Activated CD4-positive, alpha-beta T cell treated with anti-CD3 and anti-CD28 coated beads, Interleukin-2, amount 50 U/mL, for 1 hour (primary cell): Measurements from ENCODE around the gene LSM2.

Source experiments
- DNase-seq: peaks from one replicate; pipeline ENCODE4 v3.0.0-alpha.2; 2020

The LSM2 gene

DNA sequence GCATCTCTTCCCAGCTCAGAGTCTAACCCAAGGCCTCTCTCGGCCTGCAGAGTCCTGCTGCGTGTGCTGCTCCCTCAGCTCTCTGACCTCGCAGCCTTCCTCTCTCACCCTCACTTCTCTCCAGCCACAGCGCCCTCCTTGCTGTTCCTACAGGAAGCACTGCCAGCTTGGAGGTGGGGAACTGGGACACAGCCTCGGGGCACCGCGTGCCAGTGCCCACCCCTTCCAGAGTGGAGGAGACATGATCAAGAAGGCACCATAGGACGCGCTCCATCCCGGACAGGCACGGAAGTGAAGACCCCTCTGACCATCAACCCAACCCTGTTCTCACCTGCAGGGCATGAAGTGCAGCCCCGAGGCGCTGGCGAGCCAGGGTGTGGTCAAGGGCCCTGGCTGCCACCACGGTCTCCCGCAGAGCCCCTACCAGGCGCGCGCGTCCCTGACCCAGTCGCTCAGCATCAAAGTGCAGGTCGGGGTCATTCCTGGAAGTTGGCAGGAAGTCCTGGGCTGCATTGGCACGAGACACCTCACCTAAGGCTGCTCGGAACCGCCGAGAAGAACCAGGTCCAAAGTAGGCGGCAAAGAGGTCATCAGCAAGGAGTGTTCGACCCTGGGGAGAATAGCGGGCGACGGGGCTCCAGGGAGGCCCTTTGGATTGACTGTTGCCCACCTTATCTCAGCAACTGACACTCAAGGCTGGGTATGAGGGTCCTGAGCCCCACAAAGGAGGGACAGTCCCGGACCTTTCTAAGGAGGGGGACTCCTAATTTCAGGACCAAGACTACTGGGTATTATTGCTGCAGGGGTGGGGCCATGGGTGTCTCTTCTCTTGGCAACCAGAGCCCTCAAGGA is 30.9 kb downstream of the LSM2 start:
- no peak for DNase-seq

DNA sequence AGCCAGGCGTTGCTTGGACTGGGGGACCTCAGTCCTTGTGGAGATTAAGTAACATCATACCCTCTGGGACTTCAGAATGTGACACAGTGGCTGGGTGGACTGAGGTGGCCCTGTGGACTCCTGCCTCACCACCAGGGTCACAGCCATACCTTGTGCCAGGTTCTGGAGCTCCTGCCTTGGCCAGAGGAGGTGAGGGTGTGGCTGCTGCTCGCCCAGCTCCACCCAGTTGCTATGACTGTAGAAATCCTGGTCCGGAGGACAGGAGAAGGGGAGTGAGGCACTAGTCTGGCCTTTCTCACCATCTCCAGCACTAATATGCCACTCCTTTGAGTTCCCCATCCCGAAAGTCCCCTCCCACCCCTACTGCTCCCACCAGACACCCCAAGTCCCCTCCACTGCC is 31.6 kb downstream of the LSM2 start:
- no peak for DNase-seq

DNA sequence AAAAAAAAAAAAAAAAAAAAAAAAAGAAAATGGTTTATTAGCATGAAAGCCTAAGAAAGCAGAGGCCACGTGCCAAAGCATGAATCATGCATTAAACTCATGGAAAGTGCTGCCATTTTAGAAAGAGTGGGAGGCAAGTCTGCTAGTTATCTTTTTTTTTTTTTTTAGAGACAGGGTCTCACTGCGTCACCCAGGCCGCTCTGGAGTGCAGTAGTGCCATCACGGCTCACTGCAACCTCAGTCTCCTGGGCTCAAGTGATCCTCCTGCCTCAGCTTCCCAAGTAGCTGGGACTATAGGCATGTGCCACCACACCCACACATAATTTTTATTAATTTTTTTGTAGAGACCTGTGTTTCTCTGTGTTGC is 34.8 kb downstream of the LSM2 start:
- no peak for DNase-seq

DNA sequence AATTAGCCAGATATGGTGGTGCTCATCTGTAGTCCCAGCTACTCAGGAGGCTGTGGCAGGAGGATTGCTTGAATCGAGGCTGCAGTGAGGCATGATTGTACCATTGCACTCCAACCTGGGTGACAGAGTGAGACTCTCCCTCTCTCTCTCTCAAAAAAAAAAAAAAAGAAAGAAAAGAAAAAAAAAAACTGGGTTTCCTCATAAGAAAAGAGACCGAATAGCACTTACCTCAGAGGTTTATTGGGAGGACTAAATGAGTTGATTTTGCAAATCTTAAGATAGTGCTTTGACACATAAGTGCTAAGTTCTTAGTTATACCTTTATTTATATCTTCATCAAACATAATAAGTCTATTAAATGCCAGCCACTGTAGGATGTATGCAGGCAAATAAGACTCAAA is 35.9 kb downstream of the LSM2 start:
- DNase-seq = no peak

- peak; percentile 81 for DNase-seq
Observed at GRCh38 chr6:31769684-31770371, 36.9 kb downstream of the LSM2 start.

DNA sequence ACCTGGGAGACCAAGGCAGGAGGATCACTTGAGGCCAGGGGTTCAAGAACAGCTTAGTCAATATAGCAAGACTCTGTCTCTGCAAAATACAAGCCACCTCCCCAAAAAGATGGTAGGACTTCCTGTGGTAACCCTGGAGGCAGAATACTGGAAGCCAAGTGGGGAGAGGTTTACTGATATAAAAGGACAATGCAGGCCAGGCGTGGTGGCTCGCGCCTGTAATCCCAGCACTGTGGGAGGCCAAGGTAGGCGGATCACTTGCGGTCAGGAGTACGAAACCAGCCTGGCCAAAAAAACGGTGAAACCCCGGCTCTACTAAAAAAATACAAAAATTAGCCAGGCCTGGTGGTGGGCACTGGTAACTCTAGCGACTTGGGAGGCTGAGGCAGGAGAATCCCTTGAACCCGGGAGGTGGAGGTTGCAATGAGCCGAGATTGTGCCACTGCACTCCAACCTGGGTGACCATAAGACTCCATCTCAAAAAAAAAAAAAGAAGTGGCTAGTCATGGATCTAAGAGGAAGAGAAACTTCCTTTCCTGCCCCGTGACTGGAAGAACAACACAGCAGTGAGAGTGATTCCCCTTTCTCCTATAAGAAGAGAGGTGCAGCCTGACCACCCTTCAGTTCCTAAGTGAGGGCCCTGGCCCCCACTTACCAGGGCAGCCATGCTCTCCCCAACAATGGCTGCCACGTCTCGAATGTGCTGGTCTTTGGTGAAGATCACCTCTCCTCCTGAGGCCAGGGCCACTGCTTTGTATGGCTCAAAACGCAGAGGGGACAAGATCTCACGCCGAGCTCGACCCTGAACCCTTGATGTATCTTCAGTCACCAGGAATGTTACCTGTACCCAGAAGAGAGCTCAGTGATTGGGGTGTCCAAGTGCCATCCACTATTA is 38.2 kb downstream of the LSM2 start:
- no peak for DNase-seq

GRCh38 chr6:31767096-31767645 is 39.6 kb downstream of the LSM2 start:
- DNase-seq = no peak

DNA sequence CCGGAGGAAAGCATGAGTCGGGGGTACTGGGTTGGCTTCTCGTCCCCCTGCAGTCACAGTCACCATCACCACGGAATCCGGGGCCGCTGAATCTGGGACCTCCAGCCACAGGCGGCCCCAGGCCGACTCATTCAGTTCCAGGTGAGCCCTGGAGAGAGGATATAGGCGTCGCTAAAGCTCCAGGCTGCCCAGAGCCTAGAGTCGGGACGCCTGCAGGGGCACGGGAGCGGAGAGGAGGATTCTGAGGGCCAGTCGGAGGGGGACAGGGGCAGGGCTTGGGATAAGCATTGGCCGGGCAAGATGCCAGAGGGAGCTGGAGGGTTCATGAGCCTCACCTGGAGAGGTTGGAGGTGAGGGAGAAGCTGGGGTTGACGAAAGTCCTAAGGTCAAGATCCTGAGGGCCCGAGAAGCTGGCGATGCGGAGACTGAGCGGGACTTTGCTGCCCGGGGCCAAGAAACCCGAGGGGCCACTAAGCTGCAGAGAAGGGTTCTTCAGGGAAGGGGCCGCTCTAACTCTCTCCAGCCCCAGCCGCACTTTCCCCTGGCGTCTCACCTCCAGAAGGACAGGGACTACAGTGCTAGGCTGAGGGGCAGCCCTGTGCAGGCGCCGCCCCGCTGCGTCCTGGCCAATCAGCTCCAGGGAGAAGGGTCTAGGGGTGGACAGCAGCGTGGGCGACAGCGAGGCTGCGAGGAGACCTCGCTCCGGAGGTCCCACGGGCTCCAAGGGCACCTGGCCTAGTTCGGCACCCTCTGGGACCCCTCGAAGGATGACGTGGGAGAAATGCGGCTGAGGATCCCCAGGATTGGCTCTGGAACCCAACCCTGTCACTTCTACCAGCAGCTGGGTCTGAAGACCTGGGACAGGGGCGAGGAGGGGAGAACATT is 40.6 kb downstream of the LSM2 start:
- no peak for DNase-seq

- no peak for DNase-seq
Observed at GRCh38 chr6:31765559-31765909, 41.2 kb downstream of the LSM2 start.

- no peak for DNase-seq
Observed at GRCh38 chr6:31764198-31764597, 42.6 kb downstream of the LSM2 start.

GRCh38 chr6:31763619-31763940 is 43.2 kb downstream of the LSM2 start:
- no peak for DNase-seq

GRCh38 chr6:31762878-31763618 is 43.7 kb downstream of the LSM2 start:
- DNase-seq = no peak

DNA sequence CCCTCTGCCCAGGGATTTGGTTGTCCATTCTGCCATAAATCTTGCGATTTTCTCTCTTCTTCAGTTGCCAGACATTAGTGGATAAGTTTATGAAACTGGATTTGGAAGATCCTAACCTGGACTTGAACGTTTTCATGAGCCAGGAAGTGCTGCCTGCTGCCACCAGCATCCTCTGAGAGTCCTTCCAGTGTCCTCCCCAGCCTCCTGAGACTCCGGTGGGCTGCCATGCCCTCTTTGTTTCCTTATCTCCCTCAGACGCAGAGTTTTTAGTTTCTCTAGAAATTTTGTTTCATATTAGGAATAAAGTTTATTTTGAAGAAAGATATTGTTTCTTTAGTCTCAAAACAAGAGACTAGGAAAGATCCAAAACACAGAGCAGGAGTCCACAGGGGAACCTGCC is 44.4 kb downstream of the LSM2 start, which contains the start of gene SAPCD1:
SAPCD1 (plus strand) TSS at position 301 of the 400 bp plus-strand sequence. CDS start 399 bp downstream, outside the sequence.
- no peak for DNase-seq

- DNase-seq = no peak
Observed at GRCh38 chr6:31761343-31761742, 45.4 kb downstream of the LSM2 start.

DNA sequence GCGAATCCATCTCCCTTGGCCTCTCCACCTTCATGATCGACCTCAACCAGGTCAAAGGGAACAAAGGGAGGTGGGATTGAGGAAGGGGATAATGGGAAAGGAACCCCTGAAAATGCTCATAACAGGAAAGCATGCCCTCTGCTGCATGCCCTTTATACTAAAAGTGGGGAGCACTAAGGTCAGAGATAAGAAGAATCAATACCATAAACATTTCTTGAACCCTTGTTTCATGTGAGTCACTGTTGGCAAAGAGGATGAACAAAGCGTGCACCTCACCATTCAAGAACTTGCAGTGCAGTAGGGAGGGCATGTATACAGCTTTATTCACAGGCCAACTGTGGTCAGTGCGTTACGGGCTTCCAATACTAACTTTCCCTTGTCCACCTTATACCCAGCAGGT is 46.0 kb downstream of the LSM2 start:
- no peak for DNase-seq

DNA sequence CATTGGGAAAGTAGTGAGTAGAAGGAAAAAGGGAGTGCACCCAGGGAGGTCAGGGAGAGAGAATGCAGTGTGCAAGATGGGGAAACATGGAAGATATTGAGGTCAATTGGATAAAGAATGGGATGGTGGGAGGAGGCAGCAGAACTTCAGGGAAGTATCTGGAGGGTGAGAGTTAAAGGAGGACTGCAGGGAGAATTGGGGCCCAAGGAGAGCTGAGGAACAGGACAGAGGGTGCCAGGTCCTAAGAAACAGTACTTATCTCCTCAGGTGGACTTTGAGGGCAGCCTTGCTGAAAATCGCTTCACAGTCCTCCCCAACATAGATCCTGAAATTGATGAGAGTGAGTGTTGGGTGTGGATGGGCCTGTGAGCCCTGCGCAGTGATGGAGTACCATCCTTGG is 48.5 kb downstream of the LSM2 start:
- DNase-seq = no peak

DNA sequence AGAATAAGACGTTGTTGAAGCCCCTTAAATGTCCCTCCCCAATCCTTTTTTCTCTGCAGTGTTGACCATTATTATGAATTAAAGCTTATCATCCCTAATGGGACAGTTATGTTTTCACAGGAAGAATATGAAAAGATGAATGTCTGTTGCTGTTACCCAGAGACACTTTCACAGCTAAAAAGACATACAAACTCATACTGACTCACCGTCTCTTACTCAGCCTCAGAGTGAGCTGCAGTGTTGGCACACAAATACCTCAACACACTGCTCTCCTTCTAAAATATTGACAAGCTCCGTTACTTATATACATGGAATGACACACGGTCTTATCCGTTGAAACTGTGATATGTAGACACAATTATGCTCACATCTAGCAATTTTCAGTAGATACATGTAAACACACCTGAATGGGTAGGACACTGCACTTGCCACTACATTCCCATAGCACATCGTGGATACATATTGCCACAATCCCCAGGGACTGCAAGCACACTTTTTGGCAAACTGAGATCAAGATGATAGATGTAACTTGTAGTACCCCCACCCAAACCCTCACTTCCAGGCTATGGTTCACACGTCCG is 53.9 kb downstream of the LSM2 start:
- no peak for DNase-seq

GRCh38 chr6:31750411-31751022 is 56.2 kb downstream of the LSM2 start:
- no peak for DNase-seq

DNA sequence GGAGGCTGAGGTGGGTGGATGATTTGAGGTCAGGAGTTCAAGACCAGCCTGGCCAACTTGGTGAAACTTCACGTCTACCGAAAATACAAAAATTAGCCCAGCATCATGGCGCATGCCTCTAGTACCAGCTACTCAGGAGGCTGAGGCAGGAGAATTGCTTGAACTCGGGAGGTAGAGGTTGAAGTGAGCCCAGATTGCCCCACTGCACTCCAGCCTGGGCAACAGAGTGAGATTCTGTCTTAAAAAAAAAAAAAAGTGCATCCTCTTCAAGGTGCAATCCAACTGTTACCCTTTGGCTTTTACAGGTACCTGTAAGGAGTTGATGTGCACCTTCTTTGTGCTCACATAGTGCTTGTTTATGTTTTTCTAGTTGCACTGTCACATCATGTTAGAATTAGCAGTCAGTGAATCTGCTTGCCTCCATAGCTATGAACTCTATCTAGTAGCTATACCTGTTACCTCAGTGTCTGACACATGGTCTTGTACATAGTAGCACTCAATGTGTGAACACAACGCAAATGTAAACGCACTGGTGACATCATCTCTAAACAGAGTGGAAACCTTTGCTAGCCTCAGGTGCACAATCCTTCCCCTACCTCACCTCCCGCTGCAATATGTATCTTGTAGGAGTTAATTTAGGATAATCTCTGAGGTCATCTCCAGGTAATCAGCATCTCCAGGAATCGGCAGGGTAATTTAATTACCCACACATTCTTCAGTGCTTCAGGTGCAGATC is 57.3 kb downstream of the LSM2 start:
- DNase-seq = no peak
